Measurements from ENCODE around the gene ARID3B.
A peak's percentile ranks its signal among the peaks of the same experiment; 100 is the strongest.

The ARID3B gene

GRCh38 chr15:74633781-74634180 lies 92.8 kb downstream of the ARID3B start:
- no peak for DNase-seq (ENCODE audit: extremely low read depth in 1 of 2, low read depth in 1 of 2)

GRCh38 chr15:74635228-74635627 lies 94.2 kb downstream of the ARID3B start:
- DNase-seq (ENCODE audit: extremely low read depth in 1 of 2, low read depth in 1 of 2), result peak; percentile 31 to 39

- no peak for DNase-seq (ENCODE audit: extremely low read depth in 1 of 2, low read depth in 1 of 2)
Observed at GRCh38 chr15:74636984-74637383, 96.0 kb downstream of the ARID3B start.

- DNase-seq (ENCODE audit: extremely low read depth in 1 of 2, low read depth in 1 of 2), result no peak
Observed at GRCh38 chr15:74641151-74641550, 100.1 kb downstream of the ARID3B start.

GRCh38 chr15:74642348-74642733 lies 101.3 kb downstream of the ARID3B start:
- no peak for DNase-seq (ENCODE audit: extremely low read depth in 1 of 2, low read depth in 1 of 2)

DNA sequence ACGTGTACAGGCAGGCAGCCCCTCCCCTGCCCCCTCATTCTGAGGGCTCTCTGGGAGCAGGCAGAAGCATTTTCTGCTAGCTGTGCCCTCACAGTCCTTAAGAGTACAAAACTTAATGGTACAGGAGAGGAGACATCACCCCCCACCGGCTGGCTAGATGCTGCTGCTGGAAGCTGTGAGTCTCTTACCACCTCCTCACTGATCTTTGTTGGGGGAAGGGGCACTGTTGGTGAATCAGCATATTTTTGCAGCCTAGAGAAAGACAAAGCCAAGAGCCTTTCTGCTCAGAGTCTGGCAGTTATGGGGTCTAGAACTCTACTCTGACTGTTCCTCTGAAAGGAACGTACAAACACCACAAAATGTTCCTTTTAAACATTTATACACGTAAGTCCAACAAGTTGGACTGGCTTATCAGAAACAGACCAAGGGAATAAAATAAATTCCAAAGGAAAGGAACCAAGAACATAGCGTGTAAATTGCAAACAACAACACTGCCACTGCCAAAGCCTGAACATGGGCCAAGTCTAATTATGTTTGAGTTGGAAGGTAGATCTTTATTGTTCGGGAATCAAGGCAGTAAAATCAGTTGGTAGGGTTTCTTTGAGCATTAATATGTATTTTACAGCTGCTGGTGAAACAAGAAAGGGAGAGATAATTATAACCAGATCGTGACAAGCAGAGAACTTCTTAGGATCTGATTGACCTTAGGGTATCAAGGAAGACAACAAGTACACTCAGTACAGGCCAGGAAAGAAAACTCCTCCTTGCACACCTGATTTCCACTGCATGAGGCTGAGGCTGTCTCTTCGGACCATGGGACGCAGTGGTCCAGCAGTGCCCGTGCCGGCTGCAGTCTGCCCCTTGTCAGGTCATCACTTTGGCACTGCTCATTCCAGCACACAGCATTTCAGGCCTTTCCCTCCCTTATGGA lies 102.0 kb downstream of the ARID3B start:
- no peak for DNase-seq (ENCODE audit: extremely low read depth in 1 of 2, low read depth in 1 of 2)

DNA sequence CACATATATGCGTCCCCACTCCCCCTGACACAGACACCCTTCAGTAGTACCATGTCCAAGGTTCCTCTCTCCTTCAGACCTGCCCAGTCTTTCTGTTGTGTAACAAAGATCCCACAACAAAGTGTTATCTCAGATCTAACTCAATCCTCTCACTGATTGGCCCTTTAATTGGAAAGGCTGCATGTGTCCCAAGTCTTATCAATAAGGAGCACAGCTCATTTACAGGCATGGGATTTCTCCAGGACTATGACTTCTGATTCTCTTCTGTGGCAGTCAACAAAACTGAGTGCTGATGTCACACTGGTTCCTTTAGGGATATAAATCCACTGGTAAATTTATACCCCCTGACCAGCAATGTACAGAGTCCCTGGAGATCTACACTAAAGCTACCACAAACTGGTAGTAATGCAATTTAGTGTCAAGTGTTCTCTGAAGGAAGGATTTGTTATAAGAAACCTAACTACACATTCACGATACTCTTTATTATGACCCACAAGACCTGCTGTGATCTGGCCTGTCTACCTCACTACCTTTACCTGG lies 102.7 kb downstream of the ARID3B start:
- DNase-seq (ENCODE audit: extremely low read depth in 1 of 2, low read depth in 1 of 2), result no peak

DNA sequence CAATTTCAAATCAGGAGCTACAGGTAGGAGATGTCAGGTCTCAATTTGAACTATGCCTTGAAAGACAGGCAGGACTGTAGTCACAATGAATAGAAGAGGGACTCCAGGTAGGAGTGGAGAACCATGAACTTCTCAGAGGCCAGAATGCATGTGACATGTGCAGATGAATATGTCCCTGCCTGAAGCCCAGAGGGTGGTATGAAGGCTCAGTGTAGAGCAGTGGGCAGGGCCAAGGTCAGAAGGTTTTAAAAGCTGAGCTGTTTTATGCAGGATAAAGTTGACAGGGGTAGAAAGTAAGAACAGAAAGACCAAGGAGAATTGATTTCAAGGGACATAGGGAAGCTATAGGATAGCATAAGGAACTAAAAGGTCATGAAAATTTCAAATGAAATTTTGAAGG lies 105.5 kb downstream of the ARID3B start:
- no peak for DNase-seq (ENCODE audit: extremely low read depth in 1 of 2, low read depth in 1 of 2)
